ENCODE data around the gene LARGE1.

Gene LARGE1

DNA sequence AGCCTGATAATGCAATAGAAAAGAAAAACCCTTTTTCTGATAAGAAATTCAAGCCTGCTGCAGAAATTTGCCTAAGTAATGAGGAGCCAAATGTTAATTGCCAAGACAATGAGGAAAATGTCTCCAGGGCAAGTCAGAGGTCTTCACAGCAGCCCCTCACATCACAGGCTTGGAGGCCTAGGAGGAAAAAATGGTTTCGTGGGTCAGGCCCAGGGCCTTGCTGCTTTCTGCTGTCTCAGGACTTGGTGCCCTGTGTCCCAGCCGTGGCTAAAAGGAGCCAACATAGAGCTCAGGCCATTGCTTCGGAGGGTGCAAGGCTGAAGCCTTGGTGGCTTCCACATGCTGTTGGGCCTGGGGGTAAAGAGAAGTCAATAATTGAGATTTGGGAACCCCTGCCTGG is 131.3 kb downstream of the LARGE1 start:
- no peak for DNase-seq (ENCODE audit: low spot score in 2 of 2)
- Mint-ChIP-seq H3K36me3 (ENCODE audit: insufficient read depth) (no peaks in the 10 kb centered on the region), H3K4me3 (no peak overlapping the region), H3K9me3 (peaks cover 8% of the 10 kb centered on the region), H3K4me1 (no peaks in the 10 kb centered on the region), H3K27ac (ENCODE audit: low read depth) (no peak overlapping the region), H3K27me3 (no peaks in the 10 kb centered on the region)
- no peak for ATAC-seq (replicated peaks; ENCODE audit: extremely low read depth, poor library complexity, severe bottlenecking)

DNA sequence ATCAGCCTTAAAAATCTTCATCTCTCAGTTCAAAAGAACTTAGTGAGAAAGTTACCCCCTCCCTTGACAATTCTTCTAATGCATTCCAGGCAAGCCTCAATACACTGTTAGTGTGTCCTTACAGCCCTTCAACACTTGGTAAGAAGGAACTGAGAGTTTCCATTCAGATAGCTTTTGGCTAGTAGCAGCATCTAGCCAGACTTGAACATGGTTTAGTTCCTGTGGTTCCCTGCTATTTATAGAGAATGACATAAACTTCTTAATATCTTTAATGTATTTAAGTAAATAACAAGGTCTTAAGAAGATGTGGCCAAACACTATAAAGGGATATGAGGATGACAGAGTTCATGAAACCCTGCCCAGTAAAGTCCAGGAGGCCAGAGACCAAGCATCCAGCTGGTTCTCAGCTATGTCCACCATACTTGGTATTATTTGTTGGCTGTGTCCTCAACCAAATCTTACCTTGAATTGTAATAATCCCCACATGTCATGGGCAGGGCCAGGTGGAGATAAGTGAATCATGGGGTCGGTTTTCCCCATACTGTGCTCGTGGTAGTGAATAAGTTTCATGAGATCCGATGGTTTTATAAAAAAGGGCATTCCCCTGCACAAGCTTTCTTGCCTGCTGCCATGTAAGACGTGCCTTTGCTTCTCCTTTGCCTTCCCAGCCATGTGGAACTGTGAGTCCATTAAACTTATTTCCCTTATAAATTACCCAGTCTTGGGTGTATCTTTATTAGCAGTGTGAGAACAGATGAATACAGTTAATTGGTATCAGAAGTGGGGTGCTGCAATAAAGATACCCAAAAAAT is 132.4 kb downstream of the LARGE1 start:
- no peak for ATAC-seq (replicated peaks; ENCODE audit: extremely low read depth, poor library complexity, severe bottlenecking)
- H3K4me3 Mint-ChIP-seq: no peak overlapping the region
- H3K27me3 Mint-ChIP-seq: no peaks in the 10 kb centered on the region
- no peaks in the 10 kb centered on the region for H3K4me1 Mint-ChIP-seq
- DNase-seq (ENCODE audit: low spot score in 2 of 2): no peak
- no peak overlapping the region for H3K27ac Mint-ChIP-seq (ENCODE audit: low read depth)
- H3K9me3 Mint-ChIP-seq: peaks cover 8% of the 10 kb centered on the region
- H3K36me3 Mint-ChIP-seq (ENCODE audit: insufficient read depth): no peaks in the 10 kb centered on the region

DNA sequence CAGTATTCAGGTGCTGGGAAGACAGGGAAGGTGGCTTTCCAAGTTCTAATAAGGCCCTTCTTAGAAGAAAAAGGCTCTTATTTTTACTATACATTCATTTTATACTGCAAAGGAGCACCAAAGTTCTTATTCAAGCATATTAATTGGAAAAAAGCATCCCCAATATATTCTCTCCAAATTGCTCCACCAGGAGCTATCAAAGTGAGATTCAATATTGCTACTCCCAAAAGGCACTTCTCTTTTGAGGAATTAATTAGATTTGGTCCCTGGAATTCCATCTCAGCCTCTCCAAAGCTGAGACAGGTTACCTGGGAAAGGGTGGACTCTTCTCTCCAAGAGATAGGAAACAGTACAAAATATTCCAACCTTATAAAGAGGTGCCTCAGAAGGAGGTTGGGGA is 134.1 kb downstream of the LARGE1 start:
- no peaks in the 10 kb centered on the region for H3K27me3 Mint-ChIP-seq
- peaks cover 8% of the 10 kb centered on the region for H3K9me3 Mint-ChIP-seq
- ATAC-seq (replicated peaks; ENCODE audit: extremely low read depth, poor library complexity, severe bottlenecking) (no peak), DNase-seq (ENCODE audit: low spot score in 2 of 2) (no peak)
- H3K27ac Mint-ChIP-seq (ENCODE audit: low read depth): no peak overlapping the region
- no peaks in the 10 kb centered on the region for H3K36me3 Mint-ChIP-seq (ENCODE audit: insufficient read depth)
- H3K4me3 Mint-ChIP-seq: no peak overlapping the region
- no peaks in the 10 kb centered on the region for H3K4me1 Mint-ChIP-seq

DNA sequence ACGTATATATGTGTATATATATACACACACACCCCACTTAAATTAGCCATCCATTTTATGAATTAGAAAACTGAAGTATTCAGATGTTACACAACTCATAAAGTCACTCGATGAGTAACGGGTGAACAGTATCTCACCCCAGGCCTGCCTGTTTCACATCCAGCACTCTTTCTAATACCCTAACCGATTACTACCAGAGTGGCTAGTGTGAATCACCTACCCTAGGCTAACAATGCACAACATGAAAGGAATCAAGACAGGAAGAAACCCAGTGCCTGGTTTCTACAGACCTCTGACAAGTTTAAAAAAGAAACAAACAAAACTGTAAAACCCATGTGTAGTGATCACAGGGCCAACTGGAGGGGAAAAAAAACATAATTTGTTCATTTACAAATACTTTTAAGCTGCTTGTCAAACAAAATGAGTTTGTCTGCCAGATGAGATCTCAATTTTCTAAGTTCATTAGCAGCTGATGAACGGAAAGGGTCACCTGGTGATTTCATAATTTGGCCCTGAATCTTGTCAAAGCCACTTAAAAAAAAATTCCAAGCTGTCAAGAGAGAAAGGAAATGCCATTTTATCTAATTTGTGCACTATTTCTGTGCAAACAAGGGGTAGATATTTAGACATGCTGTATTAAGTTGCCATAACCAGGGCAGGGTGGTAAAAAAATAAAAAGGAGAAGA is 134.8 kb downstream of the LARGE1 start:
- Mint-ChIP-seq H3K4me3 (no peak overlapping the region), H3K4me1 (no peaks in the 10 kb centered on the region), H3K27me3 (no peaks in the 10 kb centered on the region), H3K27ac (ENCODE audit: low read depth) (no peak overlapping the region), H3K36me3 (ENCODE audit: insufficient read depth) (no peaks in the 10 kb centered on the region), H3K9me3 (peaks cover 8% of the 10 kb centered on the region)
- DNase-seq (ENCODE audit: low spot score in 2 of 2): no peak
- ATAC-seq (replicated peaks; ENCODE audit: extremely low read depth, poor library complexity, severe bottlenecking): no peak

DNA sequence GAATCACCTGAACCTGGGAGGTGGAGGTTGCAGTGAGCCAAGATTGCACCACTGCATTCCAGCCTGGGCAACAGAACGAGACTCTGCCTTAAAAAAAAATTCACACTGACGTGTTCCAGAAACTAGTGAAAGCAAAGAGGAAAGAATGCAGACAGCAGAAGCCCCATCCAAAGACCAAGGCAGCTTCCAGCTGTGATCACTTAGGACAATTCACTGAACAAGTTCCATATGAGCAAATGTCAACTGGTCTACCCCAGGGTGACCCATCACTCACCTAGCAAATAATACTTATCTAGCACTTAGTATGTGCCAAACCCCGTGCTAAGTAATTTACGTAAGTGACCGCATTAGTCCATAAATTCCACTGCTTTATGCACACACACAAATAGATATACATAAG is 138.9 kb downstream of the LARGE1 start:
- ATAC-seq (replicated peaks; ENCODE audit: extremely low read depth, poor library complexity, severe bottlenecking) (no peak), DNase-seq (ENCODE audit: low spot score in 2 of 2) (no peak)
- Mint-ChIP-seq H3K9me3 (peaks cover 7% of the 10 kb centered on the region), H3K36me3 (ENCODE audit: insufficient read depth) (no peaks in the 10 kb centered on the region), H3K4me3 (no peak overlapping the region), H3K27me3 (no peaks in the 10 kb centered on the region), H3K27ac (ENCODE audit: low read depth) (no peak overlapping the region), H3K4me1 (no peaks in the 10 kb centered on the region)

DNA sequence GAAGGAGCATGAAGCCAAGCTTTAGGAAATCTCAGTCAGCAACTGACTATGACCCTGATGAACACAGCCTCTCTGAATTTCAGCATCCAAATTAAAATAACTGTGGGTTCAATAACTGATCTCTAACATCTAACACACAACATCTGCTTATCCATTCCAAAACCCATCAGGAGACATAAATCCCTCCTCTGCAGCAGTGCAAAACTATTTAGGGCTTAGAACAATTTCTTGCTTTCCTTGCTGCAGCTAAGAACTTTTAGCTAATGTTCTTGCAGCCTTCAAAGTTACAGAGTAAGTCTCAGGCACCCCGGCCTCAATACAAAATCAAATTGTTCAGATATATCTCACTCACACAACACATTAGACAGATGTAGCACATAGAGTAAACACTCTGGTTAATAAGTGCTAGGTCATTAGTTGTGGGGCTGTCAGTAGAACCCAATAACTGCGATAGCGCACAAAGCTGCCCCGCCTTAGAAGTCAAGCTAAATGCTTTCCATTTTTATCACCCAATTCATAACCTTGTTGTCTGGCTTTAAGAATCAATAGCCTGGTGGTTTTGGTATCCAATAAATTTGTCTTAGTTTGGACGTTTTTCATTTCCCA is 139.6 kb downstream of the LARGE1 start:
- ATAC-seq (replicated peaks; ENCODE audit: extremely low read depth, poor library complexity, severe bottlenecking): no peak

DNA sequence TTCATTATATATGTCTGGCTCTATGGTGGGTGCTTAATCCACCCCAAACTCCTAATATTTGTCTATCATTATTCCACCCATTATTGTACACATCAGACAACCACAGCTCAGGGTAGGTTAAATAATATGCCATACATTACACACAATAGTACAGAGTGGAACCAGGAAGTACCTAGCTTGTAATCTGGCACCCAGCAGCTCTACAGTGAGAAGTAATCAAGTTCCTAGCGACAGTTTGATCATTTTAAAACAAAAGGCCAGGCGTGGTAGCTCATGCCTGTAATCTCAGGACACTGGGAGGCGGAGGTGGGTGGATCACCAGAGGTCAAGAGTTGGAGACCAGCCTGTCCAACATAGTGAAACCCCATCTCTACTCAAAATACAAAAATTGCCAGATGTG is 141.0 kb downstream of the LARGE1 start:
- H3K27me3 Mint-ChIP-seq: no peaks in the 10 kb centered on the region
- no peak overlapping the region for H3K27ac Mint-ChIP-seq (ENCODE audit: low read depth)
- ATAC-seq (replicated peaks; ENCODE audit: extremely low read depth, poor library complexity, severe bottlenecking) (no peak), DNase-seq (ENCODE audit: low spot score in 2 of 2) (no peak)
- no peaks in the 10 kb centered on the region for H3K4me1 Mint-ChIP-seq
- no peaks in the 10 kb centered on the region for H3K36me3 Mint-ChIP-seq (ENCODE audit: insufficient read depth)
- H3K9me3 Mint-ChIP-seq: peaks cover 7% of the 10 kb centered on the region
- H3K4me3 Mint-ChIP-seq: no peak overlapping the region

More for the DNA sequence above, 139.6 kb downstream of the LARGE1 start:
- no peak overlapping the region for H3K4me3 Mint-ChIP-seq
- no peaks in the 10 kb centered on the region for H3K36me3 Mint-ChIP-seq (ENCODE audit: insufficient read depth)
- H3K27me3 Mint-ChIP-seq: no peaks in the 10 kb centered on the region
- H3K4me1 Mint-ChIP-seq: no peaks in the 10 kb centered on the region
- H3K27ac Mint-ChIP-seq (ENCODE audit: low read depth): no peak overlapping the region
- DNase-seq (ENCODE audit: low spot score in 2 of 2): no peak
- peaks cover 7% of the 10 kb centered on the region for H3K9me3 Mint-ChIP-seq

DNA sequence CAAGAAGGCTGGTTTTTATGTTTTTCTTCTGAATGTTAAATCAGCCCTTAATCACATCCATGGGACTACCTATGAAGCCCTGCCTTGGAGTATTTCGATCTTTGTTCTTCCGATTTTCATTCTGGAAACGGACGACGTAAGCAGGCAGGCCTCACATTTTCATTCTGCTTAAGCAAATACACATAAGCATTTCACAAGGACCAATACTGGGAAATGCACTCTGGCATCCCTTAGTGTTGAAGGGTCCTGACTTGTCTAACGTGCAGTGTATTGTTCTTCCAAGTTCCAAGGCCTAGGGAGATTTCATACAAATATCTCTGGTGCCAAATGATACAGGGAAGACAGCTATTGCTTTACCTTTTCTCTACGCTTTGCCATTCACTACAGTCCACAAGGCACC is 143.8 kb downstream of the LARGE1 start:
- ATAC-seq (replicated peaks; ENCODE audit: extremely low read depth, poor library complexity, severe bottlenecking) (no peak), DNase-seq (ENCODE audit: low spot score in 2 of 2) (no peak)
- no peak overlapping the region for H3K27ac Mint-ChIP-seq (ENCODE audit: low read depth)
- H3K4me3 Mint-ChIP-seq: no peak overlapping the region
- no peaks in the 10 kb centered on the region for H3K4me1 Mint-ChIP-seq
- no peaks in the 10 kb centered on the region for H3K27me3 Mint-ChIP-seq
- H3K9me3 Mint-ChIP-seq: peaks cover 7% of the 10 kb centered on the region
- no peaks in the 10 kb centered on the region for H3K36me3 Mint-ChIP-seq (ENCODE audit: insufficient read depth)

DNA sequence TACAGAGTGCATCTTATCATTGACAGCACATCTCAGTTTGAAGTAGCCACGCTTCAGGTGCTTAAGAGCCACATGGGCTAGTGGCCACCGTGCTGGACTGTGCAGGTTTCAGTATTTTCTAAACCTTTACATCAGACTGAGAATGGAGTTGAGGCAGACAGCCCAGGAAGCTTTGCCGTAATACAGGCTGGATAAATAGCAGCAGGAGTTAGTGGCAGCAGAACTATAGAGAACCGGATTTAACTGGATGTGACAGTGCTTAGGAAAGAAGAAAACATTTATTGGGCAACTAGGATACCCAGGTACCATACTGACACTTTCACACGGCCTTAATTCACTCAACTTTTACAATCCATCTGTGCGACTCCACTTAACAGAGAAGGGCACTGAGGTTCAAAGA is 145.5 kb downstream of the LARGE1 start:
- Mint-ChIP-seq H3K4me3 (no peak overlapping the region), H3K27ac (ENCODE audit: low read depth) (no peak overlapping the region), H3K36me3 (ENCODE audit: insufficient read depth) (no peaks in the 10 kb centered on the region), H3K27me3 (no peaks in the 10 kb centered on the region), H3K4me1 (no peaks in the 10 kb centered on the region), H3K9me3 (peaks cover 7% of the 10 kb centered on the region)
- no peak for DNase-seq (ENCODE audit: low spot score in 2 of 2)
- ATAC-seq (replicated peaks; ENCODE audit: extremely low read depth, poor library complexity, severe bottlenecking): no peak

DNA sequence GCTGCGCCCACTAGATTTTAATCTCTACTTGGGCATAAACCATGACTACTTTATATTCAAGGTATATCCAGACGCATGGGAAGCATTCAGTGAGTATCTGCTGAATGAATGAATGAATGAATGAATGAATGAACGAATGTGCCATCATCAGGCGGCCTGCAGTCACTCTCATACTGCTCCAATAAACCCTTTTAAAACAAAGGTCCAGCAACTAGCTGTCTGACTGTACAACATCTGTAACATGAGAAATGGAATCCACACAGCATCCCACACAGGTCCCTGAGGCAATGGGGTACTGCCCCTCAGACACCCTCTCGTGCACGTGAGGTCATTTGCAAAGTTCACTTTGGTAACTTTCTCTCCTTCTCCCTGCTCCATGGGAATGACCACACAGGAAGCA is 147.5 kb downstream of the LARGE1 start:
- no peak for ATAC-seq (replicated peaks; ENCODE audit: extremely low read depth, poor library complexity, severe bottlenecking)
- Mint-ChIP-seq H3K36me3 (ENCODE audit: insufficient read depth) (no peaks in the 10 kb centered on the region), H3K27ac (ENCODE audit: low read depth) (no peak overlapping the region), H3K4me3 (no peak overlapping the region), H3K27me3 (no peaks in the 10 kb centered on the region), H3K4me1 (no peaks in the 10 kb centered on the region), H3K9me3 (peaks cover 7% of the 10 kb centered on the region)
- DNase-seq (ENCODE audit: low spot score in 2 of 2): no peak

DNA sequence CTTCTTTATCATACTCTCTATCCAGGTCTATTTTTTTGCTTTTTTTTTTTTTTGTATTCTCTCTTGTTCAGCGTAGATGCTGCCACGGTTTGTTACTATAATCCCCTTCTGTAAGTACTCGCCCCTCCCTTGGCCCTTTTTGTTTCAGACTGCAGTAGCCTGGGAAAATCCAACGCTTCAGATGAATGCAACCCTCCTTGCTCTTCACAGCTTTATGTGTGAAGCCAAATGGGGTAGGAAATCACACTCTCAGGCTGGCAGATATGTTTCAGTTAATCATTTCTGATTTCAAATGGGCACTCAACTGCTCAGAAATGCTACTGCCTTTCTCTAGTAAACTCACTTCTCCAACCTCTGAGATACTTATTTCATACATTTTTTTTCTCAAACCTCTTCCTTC is 149.1 kb downstream of the LARGE1 start:
- Mint-ChIP-seq H3K27ac (ENCODE audit: low read depth) (no peak overlapping the region), H3K27me3 (no peaks in the 10 kb centered on the region), H3K4me3 (no peak overlapping the region), H3K9me3 (no peaks in the 10 kb centered on the region), H3K36me3 (ENCODE audit: insufficient read depth) (no peaks in the 10 kb centered on the region), H3K4me1 (no peaks in the 10 kb centered on the region)
- DNase-seq (ENCODE audit: low spot score in 2 of 2) (no peak), ATAC-seq (replicated peaks; ENCODE audit: extremely low read depth, poor library complexity, severe bottlenecking) (no peak)

DNA sequence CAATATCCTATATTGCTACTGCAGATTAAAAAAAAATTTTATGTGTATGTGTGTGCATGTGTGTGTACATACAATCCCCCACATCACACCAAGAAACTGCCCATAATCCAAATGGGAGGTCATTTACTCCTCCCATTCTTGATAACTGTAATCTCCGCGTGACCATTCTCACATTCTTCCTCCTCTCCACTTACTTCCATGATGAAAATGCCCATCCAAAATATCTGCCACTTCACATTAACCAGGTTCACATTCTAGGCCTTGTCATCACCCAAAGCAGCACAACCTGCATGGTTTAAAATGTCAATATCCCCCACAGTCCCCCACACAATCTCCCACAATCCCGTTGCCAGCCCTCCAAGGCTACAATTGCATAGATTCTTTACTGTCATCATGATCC is 149.6 kb downstream of the LARGE1 start:
- DNase-seq (ENCODE audit: low spot score in 2 of 2) (no peak), ATAC-seq (replicated peaks; ENCODE audit: extremely low read depth, poor library complexity, severe bottlenecking) (no peak)
- H3K27me3 Mint-ChIP-seq: no peaks in the 10 kb centered on the region
- H3K9me3 Mint-ChIP-seq: no peaks in the 10 kb centered on the region
- H3K4me1 Mint-ChIP-seq: no peaks in the 10 kb centered on the region
- no peak overlapping the region for H3K4me3 Mint-ChIP-seq
- H3K27ac Mint-ChIP-seq (ENCODE audit: low read depth): no peak overlapping the region
- no peaks in the 10 kb centered on the region for H3K36me3 Mint-ChIP-seq (ENCODE audit: insufficient read depth)

DNA sequence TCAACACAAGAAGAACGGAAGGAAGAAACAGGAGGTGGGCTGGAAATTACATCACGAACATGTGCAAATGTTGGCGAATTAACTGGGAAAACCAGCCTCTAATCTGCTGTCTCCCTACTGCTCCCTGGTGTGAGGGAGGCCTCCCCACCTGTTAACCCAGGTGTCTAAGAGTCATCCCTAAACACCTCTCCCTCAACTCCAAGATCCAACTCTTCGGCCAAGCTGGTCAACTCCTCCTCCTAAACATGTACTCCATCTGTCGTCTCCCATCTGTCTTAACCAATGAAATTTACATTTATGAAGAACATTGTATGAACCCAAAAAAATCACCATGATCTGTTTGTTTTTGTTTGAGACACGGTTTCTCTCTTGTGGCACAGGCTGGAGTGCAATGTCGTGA is 154.2 kb downstream of the LARGE1 start:
- Mint-ChIP-seq H3K27ac (ENCODE audit: low read depth) (no peak overlapping the region), H3K4me1 (no peaks in the 10 kb centered on the region), H3K4me3 (no peak overlapping the region), H3K9me3 (peaks cover 16% of the 10 kb centered on the region), H3K36me3 (ENCODE audit: insufficient read depth) (peaks cover 2% of the 10 kb centered on the region), H3K27me3 (no peaks in the 10 kb centered on the region)
- DNase-seq (ENCODE audit: low spot score in 2 of 2) (no peak), ATAC-seq (replicated peaks; ENCODE audit: extremely low read depth, poor library complexity, severe bottlenecking) (no peak)
